HG02678 (cell line): Measurements from ENCODE around the gene LINC00305.

ENCODE experiments used
- ATAC-seq: cut with Tn5 transposase; IDR thresholded peaks from one replicate; pipeline ENCODE4 v1.9.1; 2021; ENCODE audit warnings: mild to moderate bottlenecking, moderate library complexity; ENCODE audit not compliant: unreplicated experiment

LINC00305 gene

GRCh38 chr18:64148988-64149387, at the start of gene LINC00305:
Gene LINC00305, minus strand, starts transcription at chr18:64149088.
- ATAC-seq = no peak

DNA sequence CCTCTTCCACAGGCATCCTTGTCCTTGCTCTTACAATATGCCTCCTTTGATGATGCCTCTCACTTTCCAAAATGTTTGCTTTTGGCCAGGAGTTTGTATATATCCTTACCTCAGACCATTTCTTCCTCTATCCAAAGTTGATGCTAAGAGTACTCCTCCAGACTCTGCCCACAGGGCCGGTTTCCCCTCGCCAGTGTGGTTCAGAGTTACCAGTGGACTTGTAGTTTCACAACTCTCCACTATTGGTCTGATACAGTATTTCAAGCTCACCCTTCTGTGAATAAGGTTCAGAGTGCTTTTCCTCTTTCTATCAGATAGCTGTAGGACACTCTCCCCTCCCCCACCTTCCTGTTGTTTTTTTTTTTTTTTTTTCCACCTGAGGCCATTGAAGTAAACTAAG, 42.2 kb upstream of the LINC00305 start:
- no peak for ATAC-seq

DNA sequence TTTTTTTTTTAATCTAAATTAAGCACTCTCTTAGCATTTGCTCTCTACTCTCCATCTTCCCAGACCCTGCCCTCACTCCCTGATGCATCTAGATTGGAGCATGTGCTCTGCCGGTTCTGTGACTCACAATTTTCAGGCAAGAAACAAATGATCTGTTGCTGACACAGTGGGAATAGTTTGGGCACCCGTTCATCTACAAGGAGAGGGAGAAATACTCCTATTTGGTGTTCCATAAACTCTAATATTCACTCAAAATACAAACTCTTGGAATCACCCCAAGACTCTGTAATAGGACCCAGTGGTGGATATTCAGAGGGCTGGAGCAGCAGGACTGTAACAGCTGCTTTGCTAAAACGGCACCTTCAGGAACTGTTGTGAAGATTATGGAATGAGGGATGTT, 37.1 kb upstream of the LINC00305 start:
- ATAC-seq = no peak

DNA sequence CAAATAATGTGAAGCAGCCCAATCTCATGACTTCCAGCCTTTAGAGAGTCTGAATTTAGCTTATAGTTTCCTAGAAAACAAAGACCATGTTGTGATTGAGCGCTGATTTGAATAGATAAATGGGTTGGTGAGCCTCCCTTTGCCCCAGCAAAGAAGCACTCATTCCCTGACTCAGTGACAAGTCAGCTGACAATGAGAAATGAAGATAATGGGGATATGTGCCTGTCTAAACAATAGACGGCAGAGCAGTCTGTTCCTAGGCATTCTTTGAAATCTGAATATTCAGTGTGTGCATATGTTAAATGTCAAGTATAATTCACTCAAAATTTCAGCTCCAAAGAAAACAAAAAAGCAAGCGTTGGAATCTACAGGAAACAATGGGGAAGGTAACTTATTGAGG, 34.8 kb upstream of the LINC00305 start:
- ATAC-seq = no peak

GRCh38 chr18:64180617-64181016, 31.7 kb upstream of the LINC00305 start:
- ATAC-seq = no peak

GRCh38 chr18:64180171-64180570, 31.3 kb upstream of the LINC00305 start:
- no peak for ATAC-seq

DNA sequence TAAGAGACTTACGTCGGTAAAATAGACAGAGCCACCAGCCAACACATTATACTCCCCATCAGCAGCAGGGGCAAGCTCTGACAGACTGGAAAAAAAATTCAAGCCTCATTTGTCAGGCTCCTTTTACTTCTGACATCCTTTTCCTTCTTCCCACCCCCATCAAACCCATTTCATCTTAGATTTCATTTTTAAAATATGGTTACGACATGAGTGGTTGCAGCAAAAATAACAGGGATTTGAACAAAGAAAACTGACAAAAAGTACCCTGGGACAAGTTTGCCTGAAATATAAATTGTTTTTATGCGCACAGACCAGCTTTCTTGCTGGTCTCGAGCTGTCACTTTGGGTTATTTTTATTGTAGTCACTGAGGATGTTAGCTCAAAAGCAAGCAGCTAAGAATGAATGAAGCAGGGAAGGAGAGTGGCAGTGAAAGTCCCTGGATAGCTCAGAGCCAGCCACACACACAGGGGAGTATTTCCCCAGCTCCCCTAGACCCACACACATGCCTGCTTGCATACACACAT, 30.7 kb upstream of the LINC00305 start:
- no peak for ATAC-seq

- ATAC-seq = no peak
Measured at GRCh38 chr18:64178860-64179259, 30.0 kb upstream of the LINC00305 start.

DNA sequence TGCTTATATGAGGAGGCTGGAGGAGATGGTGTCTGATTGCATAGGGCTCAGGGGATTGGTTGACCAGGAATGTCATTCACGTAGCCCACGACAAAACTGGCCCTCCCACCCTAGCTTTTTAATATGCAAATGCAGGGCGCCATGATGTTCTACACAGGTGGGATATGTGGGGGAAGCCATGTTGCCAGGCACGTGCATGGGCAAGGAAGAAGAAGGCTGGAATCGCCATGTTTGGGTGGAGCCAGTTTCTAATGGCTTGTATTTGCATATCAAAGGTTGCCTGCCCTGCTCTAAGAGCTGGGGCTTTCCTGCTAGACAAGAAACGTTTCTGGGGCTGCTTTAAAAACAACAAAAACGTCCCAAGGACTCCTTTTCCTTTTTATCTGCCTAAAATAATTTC, 26.5 kb upstream of the LINC00305 start:
- no peak for ATAC-seq

- ATAC-seq = no peak
Measured at GRCh38 chr18:64171576-64171975, 22.7 kb upstream of the LINC00305 start.

DNA sequence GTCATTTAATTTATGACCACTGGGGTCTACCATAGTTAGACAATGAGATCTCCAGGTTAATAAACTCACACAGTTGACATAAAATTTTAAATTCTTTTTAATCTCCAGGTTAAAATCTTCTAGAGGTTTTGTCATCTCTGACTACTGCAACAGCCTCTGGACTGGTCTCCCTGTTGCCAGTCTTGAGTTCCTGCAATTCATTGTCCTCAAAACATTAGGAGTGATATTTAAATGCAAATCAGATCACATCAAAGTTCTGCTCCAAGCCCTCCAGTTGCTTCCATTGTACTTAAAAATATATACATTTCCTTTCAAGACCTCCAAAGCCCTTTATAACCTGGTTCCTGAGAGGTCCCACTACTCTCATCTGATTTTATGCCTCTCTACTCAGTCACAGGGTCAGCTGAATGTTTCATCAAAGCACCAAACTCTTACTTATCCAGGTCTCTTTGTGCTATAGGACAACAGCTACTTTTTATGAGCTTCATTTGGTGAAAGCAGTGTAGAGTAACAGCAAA, 18.6 kb upstream of the LINC00305 start:
- no peak for ATAC-seq

DNA sequence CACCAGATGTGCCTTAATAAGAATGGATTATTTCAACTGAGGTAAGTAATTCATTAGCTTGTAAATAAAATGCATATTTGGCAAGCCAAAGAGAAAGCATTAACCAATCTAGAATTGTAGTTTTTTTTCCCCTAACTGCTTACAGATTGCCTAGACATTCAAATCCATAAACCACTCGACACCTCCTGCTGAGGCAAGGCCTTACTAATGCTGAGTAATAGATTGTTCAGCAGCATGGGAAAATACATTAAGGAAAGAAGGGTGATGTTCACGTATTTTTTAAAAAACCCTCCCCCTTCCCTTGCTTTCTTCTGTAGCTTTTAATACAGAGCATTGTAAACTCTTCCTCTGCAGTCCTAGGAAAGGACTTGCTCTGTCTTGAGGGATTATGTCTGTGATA, 17.0 kb upstream of the LINC00305 start:
- ATAC-seq = no peak

DNA sequence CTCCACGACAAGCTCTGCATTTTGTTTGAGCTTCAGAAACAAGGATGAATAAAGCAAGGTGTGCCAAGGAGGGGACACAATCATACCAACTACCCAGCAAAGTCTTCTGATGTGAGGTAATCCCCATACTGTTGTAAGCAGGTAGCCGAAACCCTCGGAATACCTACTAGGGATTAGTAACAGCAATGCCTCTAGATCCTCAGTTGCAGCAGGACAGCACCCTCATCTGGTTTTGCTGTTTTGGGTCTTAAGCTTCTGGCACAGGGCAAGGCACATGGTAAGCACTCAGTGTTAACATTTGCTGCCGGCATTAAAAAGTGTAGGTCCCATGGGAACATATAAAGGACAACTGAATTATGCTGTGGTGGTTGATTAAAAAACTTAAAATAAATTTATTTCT, 16.0 kb upstream of the LINC00305 start:
- ATAC-seq = no peak

GRCh38 chr18:64149916-64150438, 1.1 kb upstream of the LINC00305 start:
- no peak for ATAC-seq

GRCh38 chr18:64142904-64143303, 6.0 kb downstream of the LINC00305 start:
- ATAC-seq = no peak

DNA sequence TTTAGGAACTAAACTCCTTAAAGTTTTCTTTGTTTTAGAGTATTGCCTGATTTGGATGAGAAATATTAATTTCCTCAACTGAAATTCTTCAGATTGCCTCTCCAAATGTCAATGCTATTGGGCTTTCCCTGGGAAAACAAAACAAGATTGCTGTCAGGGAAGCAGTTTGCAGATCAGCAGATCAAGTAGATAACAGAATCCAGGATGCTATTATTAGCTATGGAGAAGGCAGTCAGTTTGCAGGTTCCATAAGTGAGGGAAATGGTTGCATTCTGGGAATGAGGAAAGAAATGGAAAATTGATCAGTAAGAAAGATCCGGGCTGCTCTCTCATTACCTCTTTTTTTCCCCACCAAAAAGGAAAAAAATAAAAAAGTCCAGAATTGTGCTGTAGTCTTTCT, 11.0 kb downstream of the LINC00305 start:
- no peak for ATAC-seq

DNA sequence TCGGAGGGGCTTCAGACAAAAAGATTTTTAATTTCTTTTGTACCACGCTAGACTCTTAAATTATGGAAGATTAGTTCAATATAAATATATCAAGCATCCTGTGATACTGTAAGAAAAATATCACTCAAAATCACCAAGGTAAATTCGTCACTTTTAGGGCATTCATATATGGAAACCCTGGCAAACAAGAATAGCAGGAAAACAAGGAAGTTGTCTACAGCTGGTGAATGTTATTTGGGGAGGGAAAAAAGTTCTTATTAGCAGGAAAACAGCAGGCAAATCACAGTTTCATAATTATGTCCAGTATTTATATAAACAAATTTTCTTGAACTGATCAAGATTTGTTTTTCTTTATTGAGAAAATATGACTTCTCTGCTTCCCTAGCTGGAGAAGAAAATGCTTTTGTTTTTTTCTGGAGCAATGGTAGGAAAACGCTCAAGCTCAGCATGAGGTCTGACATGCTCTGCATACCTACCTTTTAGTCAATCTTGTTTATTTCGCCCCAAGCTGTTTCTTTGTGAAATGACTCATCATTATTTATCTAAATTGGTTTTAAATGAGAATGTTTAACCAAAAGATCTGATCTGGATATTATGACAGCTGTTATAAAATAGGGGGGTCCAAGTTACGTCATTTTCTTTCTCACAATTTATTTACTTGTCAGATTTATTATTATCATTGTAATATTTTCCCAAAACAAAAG, 14.7 kb downstream of the LINC00305 start:
- no peak for ATAC-seq

DNA sequence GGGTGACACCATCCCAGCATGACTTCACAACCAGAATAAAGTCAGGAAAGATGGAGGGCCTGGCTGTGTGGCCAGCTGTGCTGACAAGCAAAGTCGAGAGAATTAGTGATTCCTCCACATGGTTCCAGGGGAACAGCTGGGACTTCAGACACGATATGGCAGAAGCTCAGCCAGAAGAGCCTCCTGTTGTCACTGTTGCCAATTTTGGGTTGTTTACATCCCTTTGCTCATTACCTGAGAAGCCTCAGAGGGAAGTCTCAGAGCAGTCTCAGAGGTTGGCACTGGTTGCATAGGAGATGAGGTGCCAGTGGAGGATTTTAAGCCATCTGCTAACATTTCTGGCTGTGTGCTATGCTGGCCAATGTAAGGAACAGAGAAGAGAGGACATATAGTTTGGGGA, 16.0 kb downstream of the LINC00305 start:
- ATAC-seq = no peak

GRCh38 chr18:64131314-64131713, 17.6 kb downstream of the LINC00305 start:
- ATAC-seq = no peak

GRCh38 chr18:64127172-64127571, 21.7 kb downstream of the LINC00305 start:
- ATAC-seq = peak; percentile 53

GRCh38 chr18:64119916-64120315, 29.0 kb downstream of the LINC00305 start:
- no peak for ATAC-seq

DNA sequence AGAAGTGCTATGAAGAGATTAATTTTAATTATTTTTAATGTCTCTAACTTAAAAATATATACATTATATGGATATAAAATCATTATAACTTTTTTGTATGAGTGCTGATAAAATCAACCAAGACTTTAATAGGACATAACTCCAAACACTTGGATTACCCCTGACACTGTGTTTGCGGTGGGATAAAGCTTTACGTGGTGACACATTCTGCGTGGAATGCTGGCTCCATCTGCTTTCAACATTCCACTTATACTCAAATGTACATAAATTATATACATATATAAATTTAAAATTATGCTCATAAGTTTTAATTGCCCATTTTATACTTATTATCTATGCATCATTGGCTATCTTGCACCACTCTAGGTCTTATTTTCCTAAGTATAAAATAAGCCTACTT, 30.5 kb downstream of the LINC00305 start:
- ATAC-seq = no peak
